ENCODE measurements around the gene PLEKHA1.

GRCh38 chr10:122445904-122446303 lies 71.4 kb downstream of the PLEKHA1 start:
- TF ChIP-seq EZH2 (IDR thresholded peaks at IDR 0.05; ENCODE audit: borderline replicate concordance, low read depth, low read length, poor library complexity, severe bottlenecking) = no peak
- TF ChIP-seq CTCF (conservative IDR thresholded peaks at IDR 0.05; ENCODE audit: low read depth, low read length) = no peak

All from A673 (cell line).